ENCODE data around the gene ANXA3. TPM values are rescaled to one million over a fixed set of nuclear protein-coding genes. Genes with fewer than 3 reads are reported as not detected.

The ANXA3 gene
- total RNA-seq, 2 donors from 2014 or later: 17.9 to 24.0 TPM

GRCh38 chr4:78528327-78528726 lies 23.2 kb upstream of the ANXA3 start:
- ATAC-seq (ENCODE audit: insufficient number of reproducible peaks, low FRiP score, low read depth) (no peak), DNase-seq (ENCODE audit: low spot score) (no peak)
- H3K27me3 ChIP-seq (replicated peaks; ENCODE audit: insufficient read depth): no peaks in the 10 kb centered on the region
- no peaks in the 10 kb centered on the region for H3K9me3 ChIP-seq
- TF ChIP-seq, protein P1, sequence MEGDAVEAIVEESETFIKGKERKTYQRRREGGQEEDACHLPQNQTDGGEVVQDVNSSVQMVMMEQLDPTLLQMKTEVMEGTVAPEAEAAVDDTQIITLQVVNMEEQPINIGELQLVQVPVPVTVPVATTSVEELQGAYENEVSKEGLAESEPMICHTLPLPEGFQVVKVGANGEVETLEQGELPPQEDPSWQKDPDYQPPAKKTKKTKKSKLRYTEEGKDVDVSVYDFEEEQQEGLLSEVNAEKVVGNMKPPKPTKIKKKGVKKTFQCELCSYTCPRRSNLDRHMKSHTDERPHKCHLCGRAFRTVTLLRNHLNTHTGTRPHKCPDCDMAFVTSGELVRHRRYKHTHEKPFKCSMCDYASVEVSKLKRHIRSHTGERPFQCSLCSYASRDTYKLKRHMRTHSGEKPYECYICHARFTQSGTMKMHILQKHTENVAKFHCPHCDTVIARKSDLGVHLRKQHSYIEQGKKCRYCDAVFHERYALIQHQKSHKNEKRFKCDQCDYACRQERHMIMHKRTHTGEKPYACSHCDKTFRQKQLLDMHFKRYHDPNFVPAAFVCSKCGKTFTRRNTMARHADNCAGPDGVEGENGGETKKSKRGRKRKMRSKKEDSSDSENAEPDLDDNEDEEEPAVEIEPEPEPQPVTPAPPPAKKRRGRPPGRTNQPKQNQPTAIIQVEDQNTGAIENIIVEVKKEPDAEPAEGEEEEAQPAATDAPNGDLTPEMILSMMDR (IDR thresholded peaks at IDR 0.05): no peak
- H3K27ac ChIP-seq: no peak overlapping the region
- no peaks in the 10 kb centered on the region for H3K36me3 ChIP-seq
- no peaks in the 10 kb centered on the region for H3K4me1 ChIP-seq (ENCODE audit: control insufficient read depth in 1 of 2, low read depth in 2 of 2)
- no peak overlapping the region for H3K4me3 ChIP-seq

- no peaks in the 10 kb centered on the region for H3K27me3 ChIP-seq (replicated peaks; ENCODE audit: insufficient read depth)
- H3K36me3 ChIP-seq: no peaks in the 10 kb centered on the region
- TF ChIP-seq, protein P1 (IDR thresholded peaks at IDR 0.05): no peak
- no peak overlapping the region for H3K4me3 ChIP-seq
- H3K9me3 ChIP-seq: no peaks in the 10 kb centered on the region
- no peak overlapping the region for H3K27ac ChIP-seq
- no peak for ATAC-seq (ENCODE audit: insufficient number of reproducible peaks, low FRiP score, low read depth)
- no peaks in the 10 kb centered on the region for H3K4me1 ChIP-seq (ENCODE audit: control insufficient read depth in 1 of 2, low read depth in 2 of 2)
- DNase-seq (ENCODE audit: low spot score): no peak
Observed at GRCh38 chr4:78529569-78530209, 21.9 kb upstream of the ANXA3 start.

DNA sequence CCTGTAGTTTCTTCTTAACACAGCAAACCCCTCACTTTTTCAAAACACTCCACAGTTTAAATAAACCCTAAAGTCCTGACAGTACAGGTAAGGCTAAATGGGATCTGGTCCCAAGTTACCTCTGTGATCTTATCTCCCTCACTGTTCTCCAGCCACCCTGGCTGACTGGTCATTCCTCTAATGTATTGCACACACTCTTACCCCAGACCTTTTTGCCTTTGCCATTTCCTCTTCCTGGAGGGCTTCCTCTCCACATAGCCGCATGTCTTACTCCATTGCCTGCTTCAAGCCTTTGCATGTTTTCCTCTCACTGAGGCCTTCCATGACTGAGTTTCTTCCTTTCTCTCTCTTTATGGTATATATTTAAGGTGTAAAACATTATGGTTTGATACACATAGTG lies 19.5 kb upstream of the ANXA3 start:
- TF ChIP-seq, protein P1 (IDR thresholded peaks at IDR 0.05): no peak
- Histone ChIP-seq H3K27me3 (replicated peaks; ENCODE audit: insufficient read depth) (no peaks in the 10 kb centered on the region), H3K27ac (no peak overlapping the region), H3K9me3 (no peaks in the 10 kb centered on the region), H3K4me3 (no peak overlapping the region), H3K36me3 (no peaks in the 10 kb centered on the region), H3K4me1 (ENCODE audit: control insufficient read depth in 1 of 2, low read depth in 2 of 2) (no peaks in the 10 kb centered on the region)
- no peak for DNase-seq (ENCODE audit: low spot score)
- no peak for ATAC-seq (ENCODE audit: insufficient number of reproducible peaks, low FRiP score, low read depth)

- Histone ChIP-seq H3K4me3 (no peak overlapping the region), H3K36me3 (no peaks in the 10 kb centered on the region), H3K27me3 (replicated peaks; ENCODE audit: insufficient read depth) (no peaks in the 10 kb centered on the region), H3K9me3 (no peaks in the 10 kb centered on the region), H3K4me1 (ENCODE audit: control insufficient read depth in 1 of 2, low read depth in 2 of 2) (no peaks in the 10 kb centered on the region), H3K27ac (no peak overlapping the region)
- DNase-seq (ENCODE audit: low spot score) (no peak), ATAC-seq (ENCODE audit: insufficient number of reproducible peaks, low FRiP score, low read depth) (no peak)
- TF ChIP-seq, protein P1 (IDR thresholded peaks at IDR 0.05): no peak
Observed at GRCh38 chr4:78533854-78534253, 17.7 kb upstream of the ANXA3 start.

DNA sequence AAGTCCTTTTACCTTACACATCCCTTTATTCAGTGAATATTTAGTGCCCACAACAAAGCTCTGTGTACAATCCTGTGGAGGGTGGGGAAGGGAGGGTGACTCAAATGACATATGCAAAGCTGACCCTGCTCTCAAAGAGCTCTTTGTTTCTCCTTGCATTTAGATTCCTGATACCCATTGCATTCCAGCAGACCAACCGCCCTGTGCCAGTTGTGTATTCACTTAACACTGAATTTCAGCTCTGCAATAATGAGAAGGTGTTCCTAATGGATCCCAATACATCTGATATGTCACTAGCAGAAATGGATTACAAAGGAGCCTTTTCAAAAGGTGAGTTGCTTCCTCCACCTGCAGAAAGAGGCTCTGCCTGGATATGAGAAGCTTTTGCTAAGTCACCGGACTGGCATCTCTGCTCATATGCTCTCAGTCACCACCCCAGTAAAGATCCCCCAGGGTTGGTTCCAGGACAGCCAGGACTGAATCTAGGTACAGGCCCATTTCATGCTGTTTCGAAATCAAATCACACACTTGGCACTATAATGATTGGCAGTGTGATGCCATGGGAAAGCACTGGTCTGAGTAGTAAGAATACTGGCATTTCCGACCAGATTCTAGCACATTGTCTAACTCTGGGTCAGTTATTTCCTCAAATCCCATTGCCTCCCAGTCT lies 17.1 kb upstream of the ANXA3 start:
- no peaks in the 10 kb centered on the region for H3K9me3 ChIP-seq
- DNase-seq (ENCODE audit: low spot score) (no peak), ATAC-seq (ENCODE audit: insufficient number of reproducible peaks, low FRiP score, low read depth) (no peak)
- TF ChIP-seq, protein P1 (IDR thresholded peaks at IDR 0.05): no peak
- no peak overlapping the region for H3K27ac ChIP-seq
- no peaks in the 10 kb centered on the region for H3K27me3 ChIP-seq (replicated peaks; ENCODE audit: insufficient read depth)
- no peaks in the 10 kb centered on the region for H3K4me1 ChIP-seq (ENCODE audit: control insufficient read depth in 1 of 2, low read depth in 2 of 2)
- no peak overlapping the region for H3K4me3 ChIP-seq
- H3K36me3 ChIP-seq: no peaks in the 10 kb centered on the region

All from thoracic aorta (tissue), 2 donors.